Measurements from ENCODE around the gene SPRTN.

SPRTN gene, protein sequence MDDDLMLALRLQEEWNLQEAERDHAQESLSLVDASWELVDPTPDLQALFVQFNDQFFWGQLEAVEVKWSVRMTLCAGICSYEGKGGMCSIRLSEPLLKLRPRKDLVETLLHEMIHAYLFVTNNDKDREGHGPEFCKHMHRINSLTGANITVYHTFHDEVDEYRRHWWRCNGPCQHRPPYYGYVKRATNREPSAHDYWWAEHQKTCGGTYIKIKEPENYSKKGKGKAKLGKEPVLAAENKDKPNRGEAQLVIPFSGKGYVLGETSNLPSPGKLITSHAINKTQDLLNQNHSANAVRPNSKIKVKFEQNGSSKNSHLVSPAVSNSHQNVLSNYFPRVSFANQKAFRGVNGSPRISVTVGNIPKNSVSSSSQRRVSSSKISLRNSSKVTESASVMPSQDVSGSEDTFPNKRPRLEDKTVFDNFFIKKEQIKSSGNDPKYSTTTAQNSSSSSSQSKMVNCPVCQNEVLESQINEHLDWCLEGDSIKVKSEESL

DNA sequence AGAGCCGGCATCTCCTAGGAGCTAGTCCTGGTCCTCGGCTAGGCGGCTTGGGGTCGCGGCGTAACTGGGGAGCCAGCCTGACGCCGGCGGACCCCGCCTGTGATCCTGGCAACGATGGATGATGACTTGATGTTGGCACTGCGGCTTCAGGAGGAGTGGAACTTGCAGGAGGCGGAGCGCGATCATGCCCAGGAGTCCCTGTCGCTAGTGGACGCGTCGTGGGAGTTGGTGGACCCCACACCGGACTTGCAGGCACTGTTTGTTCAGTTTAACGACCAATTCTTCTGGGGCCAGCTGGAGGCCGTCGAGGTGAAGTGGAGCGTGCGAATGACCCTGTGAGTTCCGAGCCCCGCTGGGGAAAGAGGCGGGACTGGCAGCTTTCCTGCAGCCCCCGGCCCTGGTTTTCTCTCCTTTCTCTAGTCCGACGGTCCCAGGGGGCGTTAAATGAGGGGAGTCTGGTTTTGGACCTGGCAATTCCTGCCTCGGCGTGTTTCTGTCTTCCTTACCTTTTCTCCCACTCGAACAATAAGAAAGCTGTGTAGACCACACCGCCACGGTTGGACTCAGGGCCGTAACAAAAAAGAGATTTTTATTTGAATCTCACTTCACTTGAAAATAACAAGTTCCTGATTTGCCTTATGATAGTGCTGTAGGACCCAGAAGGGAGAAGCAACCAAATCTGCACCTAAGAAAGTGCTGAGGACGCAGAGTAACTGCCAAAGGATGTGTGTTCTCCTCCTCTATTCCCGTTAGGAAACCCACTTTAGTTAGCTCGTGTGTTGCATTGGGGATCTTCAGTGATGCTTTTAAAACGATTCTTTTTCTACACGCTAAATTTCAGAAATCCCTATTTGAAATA lies at the start of gene SPRTN:
Gene SPRTN, plus strand, starts transcription at position 24 of the 859 bp plus-strand sequence. Its CDS starts 91 bp downstream, at position 115.
- DNase-seq = no peak

DNA sequence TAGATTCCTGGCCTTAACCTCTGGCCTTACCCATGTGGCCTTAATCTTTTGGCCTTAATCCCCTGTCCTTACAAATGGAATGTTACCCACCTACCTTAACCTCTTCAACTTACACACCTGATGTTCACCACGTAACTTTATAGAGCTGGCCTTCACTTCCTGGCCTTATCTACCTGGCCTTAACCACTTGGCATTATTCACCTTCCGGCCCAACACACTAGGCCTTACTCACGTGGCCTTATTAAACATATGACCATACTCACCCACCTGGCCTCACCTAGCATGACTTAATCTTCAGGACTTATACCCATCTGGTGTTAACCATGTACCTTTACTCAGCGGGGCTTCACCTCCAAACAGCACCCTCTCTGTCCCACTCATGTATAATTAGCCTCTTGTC lies 42.2 kb upstream of the SPRTN start:
- no peak for DNase-seq

DNA sequence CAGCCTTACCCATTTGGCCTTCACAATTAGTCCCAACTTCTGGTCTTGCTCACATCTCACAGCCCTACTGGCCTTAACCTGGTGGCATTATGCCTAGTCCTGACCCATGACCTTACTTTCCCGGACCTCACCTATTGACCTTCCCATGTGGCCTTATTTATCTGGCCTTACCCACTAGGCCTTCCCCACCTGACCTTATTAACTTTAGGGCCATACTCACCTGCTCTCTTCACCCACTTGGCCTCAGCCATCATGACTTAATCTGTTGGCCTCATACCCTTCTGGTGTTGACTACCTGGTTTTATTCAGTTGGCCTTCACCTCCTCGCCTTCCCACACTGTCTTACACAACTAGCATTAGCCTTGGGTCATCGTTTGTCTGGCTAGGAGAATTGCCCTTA lies 36.1 kb upstream of the SPRTN start:
- DNase-seq = no peak

DNA sequence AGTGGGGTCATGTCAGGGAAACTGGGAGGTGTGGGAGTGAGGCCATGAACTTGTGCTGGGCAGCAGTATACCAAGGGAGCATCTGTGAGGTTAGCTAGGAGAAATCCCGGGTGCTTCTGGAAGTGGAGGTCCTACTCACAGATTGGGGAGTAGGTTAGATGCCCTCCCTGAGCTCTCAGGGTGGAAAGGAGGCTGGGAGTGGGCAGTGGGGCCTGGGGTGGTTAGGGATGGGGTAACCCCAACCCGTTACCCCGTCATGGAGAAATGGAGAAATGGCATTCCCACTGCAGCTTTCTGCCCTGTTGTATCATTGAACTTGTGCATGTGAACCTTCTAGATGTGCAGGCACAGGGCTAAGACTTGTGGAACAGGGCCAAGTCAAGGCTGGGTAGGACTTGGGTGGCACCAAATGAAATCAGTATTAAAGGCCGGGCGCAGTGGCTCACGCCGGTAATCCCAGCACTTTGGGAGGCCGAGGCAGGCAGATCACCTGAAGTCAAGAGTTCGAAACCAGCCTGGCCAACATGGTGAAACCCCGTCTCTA lies 27.6 kb upstream of the SPRTN start:
- no peak for DNase-seq

DNA sequence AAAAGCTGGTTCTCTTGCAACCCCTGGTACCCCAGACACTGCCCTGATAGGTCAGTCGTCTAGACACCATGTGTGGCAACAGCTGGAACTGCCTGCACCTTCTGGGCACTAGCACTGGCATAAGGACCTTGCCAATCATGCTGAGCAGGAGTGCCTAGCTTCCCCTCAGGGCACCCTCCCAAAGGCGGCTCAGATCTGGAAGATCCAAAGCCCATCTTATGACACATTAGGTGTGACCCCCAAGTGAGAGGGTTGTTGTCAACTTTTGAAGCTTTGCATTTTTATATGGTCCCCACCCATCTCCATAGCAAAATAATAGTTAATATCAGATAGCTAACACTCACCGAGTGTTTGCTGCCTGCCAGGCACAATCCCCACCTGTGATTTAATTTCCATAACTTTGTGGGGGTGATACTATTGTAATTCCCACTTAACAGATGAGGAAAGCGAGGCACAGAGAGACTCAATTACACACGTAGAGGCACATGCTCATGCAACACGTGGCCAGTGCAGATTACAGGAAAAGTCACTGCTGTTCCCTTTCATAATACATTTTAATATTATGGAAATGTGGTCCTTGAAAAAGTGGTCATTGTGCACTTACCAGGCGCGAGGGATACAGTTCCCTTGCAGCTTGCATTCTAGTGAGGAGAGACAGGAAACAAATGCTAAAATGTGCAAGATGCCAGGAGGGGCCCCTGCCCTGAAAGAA lies 26.2 kb upstream of the SPRTN start:
- no peak for DNase-seq

DNA sequence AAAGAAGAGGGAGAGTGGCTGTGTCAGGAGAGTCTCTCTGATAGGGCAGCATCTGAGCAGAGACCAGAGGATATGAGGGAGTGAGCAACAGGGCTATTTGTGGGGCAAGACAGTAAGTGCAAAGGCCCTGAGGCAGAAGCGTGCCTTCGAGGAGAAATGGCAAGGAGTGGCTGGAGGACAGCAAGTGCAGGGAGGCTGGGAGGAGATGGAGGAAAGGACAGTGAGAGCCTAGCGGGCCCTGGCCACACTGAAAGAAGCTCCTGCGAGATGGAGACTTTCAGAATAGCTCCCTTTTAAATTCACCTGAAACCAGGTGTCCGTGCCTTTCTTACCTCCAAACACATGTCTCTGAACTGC lies 25.7 kb upstream of the SPRTN start:
- no peak for DNase-seq

DNA sequence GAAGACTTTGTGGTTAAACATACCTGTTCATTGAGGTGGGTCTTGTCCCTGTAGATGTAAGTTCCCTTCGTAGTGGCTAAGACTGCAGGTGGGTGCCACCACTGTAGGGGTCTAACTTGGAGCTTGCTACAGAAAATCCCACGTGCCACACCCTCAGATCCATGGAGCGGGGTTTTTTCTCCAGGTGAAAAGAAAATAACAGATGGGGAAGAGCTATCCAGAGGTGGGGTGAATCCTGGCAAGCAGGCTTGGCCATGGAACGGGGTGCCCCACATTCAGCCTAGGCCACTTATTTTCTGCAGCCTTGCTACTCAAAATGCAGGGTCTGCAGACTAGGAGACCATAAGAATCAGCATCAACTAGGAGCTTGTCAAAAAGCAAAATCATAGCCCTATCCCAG lies 24.4 kb upstream of the SPRTN start:
- no peak for DNase-seq

DNA sequence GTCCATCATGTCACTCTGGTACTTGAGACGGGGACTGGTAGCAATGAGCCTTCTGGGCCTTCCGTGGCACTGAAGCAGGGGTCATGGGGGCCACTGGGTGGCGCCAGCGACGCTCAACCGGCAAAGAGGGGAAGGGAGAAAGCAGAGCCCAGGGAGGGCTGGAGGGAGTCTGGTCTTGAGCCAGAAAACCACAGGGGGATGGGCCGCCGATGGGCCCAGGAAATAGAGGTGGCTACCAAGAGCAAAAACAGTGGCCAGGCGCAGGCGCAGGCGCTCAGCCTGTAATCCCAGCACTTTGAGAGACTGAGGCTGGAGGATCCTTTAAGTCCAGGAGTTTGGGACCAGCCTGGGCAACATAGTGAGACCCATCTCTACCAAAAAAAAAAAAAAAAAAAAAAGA lies 22.2 kb upstream of the SPRTN start:
- no peak for DNase-seq

DNA sequence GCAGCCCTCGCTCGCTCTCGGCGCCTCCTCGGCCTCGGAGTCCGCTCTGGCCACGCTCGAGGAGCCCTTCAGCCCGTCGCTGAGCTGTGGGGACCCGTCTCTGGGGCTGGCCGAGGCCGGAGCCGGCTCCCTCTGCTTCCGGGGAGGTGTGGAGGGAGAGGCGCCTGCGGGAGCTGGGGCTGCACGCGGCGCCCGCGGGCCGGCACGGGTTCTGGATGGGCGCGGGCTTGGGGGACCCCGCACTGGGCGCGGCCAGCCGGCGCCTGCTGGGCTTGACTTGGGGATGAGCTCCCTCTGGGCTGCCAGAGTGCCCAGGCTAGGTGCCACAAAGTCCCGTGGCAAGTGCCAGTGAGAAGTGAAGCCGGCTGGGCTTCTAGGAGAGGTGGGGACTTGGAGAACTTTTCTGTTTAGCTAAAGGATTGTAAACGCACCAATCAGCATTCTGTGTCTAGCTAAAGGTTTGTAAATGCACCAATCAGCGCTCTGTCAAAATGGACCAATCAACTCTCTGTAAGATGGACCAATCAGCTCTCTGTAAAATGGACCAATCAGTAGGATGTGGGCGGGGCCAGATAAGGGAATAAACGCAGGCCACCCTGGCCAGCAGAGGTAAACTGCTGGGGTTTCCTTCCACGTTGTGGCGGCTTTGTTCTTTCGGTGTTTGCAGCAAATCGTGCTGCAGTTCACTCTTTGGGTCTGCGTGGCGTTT lies 20.6 kb upstream of the SPRTN start:
- DNase-seq = no peak

DNA sequence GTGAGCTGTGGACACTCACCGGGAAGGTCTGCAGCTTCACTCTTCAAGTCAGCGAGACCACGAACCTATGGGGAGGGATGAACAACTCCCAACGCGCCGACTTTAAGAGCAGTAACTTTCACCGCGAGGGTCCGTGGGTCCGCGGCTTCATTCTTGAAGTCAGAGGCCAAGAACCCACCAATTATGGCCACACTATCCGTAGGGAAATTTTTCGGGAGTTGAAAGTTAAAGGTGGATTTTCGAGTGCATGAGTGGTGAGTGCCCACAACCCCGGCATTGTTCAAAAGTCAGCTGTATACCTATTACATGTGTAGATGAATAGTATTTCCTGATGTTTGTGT lies 20.1 kb upstream of the SPRTN start:
- no peak for DNase-seq

DNA sequence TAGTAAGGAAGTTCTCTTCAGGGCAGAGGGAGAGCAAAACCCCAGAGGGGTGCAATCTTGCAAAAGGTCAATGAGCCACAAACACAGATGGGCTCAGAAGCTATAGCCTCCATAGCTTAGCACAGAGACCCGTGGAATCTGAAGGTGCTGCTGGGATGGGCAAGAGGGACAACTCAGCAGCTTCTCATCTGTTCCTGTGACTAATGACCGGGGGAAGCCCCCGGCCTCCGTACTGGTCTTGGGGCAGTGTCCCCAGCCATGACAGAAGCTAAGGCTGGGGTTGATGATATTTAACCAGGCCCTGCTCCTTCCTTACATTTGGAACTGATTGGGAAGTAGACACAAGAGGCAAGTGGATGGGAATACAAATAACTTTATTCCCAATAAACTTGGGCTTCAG lies 19.5 kb upstream of the SPRTN start:
- DNase-seq = no peak

DNA sequence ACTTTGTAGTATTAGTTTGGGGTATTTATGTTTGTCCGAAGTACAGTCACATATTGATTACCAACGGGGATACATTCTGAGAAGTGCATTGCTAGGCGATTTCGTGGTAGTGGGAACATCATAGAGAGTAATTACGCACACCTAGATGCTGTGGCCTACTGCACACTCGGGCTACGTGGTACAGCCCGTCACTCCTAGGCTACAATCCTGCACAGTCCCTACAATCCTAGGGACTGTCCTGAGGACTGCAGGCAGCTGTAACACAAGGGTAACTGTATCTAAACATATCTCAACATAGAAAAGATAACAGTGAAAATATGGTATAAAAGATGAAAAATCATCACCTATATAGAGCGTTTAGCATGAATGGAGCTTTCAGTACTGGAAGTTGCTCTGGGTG lies 19.0 kb upstream of the SPRTN start:
- no peak for DNase-seq

DNA sequence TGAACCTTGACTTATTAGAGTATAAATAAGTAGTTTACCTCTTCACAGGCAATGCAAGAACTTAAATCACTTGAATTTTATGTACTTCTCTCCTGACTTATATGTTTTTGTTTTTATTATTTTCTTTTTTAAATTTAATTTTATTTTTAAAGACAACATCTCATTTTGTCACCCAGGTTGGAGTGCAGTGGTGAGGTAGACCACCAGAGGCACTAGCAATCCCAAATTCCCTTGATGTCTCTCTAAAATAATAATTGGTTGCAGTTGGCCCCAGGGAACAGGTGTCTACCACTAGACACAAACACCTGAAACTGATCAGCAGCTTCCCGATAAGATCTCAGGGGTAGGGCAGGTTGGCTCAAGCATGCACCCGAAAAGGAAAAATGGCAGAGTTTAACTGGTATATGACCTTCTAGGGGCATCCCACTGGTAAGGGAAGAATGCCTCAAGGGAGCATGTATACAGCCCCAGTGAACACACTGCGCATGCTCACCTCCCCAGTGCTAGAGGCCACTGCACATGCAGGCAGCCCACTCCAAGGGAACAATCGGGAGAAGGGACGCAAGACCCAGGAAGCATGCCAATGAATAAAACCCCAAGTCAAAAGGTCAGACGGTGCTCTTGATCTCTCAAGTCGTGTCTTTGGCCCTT lies 15.1 kb upstream of the SPRTN start:
- no peak for DNase-seq

DNA sequence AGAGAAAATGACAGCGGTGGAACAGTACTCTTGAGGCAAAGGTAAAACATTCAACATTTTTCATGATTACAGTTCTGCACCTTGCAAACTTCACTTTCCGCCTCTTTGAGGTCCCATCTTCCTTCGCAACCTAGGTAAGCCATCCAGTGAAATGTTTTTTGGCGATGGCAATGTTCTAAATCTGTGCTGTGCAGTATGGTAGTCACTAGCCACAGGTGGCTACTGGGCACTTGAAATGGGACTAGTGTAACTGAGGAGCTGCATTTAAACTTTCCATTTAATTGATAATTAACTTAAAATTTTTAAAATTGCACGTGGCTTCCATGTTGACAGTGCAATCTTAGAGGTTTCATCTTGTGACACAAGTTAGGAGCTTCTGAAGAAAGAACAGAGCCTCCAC lies 13.4 kb upstream of the SPRTN start:
- DNase-seq = no peak

DNA sequence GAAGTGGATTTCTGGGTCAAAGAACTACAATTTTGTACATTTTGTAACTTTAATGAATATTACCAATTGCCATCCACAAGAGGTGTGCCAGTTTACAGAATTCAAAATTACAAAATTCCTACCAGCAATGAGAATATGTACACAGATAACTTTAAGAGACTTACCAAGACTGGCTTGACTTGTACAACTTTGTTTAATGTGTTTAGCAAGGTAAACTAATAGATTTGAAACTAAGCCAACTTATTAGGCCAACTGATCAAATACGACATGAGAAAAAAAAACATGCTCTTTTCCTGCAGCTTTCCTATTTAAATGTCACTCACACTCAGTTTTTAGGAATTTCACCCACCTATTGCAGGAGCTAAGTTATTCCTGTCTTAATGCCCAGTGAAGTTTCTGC lies 11.8 kb upstream of the SPRTN start:
- no peak for DNase-seq

DNA sequence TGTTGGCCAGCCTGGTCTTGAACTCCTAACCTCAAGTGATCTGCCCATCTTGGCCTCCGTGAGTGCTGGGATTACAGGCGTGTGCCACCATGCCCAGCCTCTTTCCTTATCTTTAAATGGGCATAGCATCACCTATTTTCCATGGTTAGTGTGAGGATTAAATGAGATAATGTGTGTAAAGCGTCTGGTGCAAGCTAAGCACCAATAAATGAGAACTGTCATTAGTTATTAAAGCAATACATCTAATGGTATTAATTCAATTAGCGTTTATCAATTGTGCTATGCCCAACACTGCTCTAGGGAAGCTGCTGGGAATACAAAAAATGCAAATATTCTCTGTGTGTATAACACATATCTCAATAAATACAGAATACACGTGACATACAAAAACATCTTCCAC lies 10.5 kb upstream of the SPRTN start:
- DNase-seq = no peak

DNA sequence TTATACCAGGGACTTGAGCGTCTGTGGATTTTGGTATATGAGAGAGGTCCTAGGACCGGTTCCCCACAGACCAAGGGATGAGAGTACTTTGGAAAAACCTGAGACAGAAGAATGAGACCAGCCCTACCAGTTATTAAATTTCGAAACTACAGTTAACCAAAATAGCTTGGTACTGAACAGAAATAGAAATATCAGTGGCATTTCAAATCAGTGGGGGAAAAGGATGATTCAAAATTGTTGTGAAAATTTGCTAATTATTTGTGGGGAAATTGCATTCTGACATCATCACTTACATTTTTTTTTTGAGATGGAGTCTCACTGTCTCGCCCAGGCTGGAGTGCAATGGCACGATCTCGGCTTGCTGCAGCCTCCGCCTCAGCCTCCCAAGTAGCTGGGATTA lies 8.6 kb upstream of the SPRTN start:
- no peak for DNase-seq

DNA sequence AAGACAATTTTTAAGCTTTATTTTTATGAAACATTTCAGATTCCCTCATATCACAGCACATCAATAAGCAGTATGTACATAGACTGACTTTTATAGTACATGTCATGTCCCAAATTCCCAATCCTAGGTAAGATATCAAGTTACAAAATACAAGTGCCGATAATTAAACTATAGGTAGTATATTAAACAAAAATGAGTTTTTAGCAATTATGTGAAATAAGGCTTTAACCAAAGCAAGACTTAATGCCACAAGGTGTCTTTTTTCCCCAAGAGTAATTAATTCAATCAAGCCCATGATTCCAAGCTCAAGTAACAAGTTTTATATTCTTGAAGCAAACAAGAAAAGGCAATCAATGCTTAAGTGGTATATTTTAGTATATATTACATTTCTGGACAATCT lies 5.3 kb upstream of the SPRTN start:
- DNase-seq = no peak

DNA sequence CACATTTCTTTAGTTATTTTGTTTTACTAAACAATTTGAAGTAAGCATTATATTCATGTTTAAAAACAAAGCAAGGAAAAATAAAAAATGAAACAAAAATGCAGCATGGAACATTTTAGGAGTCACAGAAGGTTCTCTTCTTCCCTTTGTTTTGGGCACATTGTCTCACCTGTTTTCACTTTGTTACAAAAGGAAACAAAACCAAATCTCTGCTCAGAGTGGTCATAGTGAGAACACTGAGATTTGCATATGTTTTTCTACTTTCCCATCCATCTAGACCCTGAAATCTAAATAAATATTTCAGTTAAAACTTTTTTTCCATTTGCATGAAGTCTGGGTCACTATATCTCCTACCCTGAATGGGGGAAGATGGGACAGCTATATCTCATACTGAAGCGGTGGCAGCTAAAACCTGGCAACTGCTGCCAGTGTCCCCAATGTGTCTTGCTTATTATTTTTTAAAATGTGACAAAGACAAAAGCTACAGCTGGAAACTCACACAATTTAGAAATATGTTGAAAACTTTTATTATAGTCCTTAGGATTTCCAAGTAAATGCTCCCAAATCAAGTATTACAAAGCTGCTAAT lies 3.9 kb upstream of the SPRTN start:
- no peak for DNase-seq

DNA sequence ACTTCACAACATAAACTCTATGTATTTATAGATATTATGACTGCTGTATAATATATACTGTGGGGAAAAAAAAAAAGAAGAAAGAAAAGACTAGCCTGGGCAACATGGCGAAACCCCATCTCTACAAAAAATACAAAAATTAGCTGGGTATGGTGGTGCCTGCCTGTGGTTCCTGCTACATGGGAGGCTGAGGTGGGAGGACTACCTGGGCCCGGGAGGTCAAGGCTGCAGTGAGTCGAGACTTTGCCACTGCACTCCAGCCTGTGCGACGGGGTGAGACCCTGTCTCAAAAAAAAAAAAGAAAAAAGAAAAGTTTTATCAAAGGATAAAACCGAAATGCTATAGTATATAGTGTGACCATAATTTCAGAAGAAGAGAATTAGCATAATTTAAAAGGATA lies 3.1 kb upstream of the SPRTN start:
- no peak for DNase-seq

DNA sequence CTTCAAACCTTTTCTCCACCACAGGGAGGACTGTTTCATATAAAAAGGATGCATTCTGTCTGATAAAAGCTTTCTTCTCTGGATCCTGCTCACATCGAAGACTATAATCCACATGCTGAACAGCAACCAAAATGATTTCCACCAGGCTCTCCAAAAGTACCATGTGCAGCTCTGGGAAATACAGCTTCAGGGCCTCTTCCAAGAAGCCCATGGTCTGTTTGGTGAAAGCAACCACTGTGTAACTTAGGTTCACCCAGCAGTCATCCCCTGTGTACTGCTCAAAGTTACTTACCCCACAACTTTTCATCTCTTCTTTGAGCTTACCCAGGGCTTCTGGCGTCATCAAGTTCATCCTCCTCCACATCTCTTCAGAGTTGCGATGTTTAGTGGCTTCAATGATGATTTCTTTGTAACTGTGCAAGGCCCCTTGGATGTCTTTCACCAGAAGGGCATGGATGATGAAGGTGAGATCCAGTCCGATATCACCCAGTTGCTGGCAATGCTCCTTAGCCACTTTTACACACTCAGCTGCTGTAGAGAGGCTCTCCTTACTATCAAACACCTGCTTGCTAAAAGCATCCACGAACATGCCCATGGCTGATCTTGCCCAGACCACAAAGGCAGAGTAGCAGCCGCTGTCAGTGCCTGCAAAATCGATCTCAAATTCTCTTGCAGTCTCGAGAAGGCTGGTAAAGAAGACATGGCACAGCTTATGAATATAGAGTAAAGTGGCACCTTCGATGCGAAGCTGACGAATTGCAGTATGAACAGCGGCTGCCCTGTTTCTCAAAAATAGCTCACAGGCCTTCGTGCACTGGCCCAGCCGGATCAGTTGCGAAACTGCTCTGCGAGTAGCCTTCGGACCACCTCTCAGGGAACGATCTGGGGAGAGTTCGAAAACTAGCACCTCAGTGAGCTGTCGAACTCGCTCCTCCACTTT lies 2.2 kb upstream of the SPRTN start:
- DNase-seq = no peak

All from NCI-H510A (cell line).